ENCODE results near the gene PDZD2. TPM values are rescaled to one million over a fixed set of nuclear protein-coding genes. Genes with fewer than 3 reads are reported as not detected.

Gene PDZD2
- total and polyA plus RNA-seq, 2 donors (not counting 3 experiments of a cell fraction or from before 2014, with no cell fraction given) = 0.66 to 6.9 TPM

DNA sequence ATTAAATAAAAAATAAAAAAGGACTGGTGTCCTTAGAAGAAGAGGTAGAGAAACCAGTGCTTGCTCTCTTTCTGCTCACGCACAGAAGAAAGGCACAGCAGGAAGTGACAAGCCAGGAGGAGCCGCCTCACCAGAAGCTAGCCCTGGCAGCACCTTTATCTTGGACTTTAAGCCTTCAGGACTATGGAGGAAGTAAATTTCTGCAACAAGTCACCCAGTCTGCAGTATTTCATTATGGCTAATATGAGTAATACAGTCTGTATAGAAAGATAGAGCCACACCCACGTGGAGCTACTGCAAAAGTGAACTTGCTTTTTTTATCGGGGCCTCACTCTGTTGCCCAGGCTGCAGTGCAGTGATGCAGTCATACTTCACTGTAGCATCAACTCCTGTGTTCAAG lies 68.4 kb downstream of the PDZD2 start:
- H3K9me1 ChIP-seq (replicated peaks; ENCODE audit: control insufficient read depth, extremely low read depth, insufficient read depth, low read length) = no peaks in the 10 kb centered on the region
- H3K4me2 ChIP-seq (ENCODE audit: insufficient read depth, low read length) = no peak overlapping the region
- FAIRE-seq (no peak), DNase-seq (ENCODE audit: low read depth, low spot score) (no peak)
- H3K4me1 ChIP-seq (ENCODE audit: control insufficient read depth, extremely low read depth, insufficient read depth, low read length) = no peaks in the 10 kb centered on the region
- no peaks in the 10 kb centered on the region for H3K79me2 ChIP-seq (ENCODE audit: control insufficient read depth, insufficient read depth, low read length)
- H3K4me3 ChIP-seq (replicated peaks in 1 of 3; ENCODE audit: insufficient read depth in 1 of 3, low read depth in 1 of 3, low read length in 3 of 3) = no peak overlapping the region
- CTCF ChIA-PET = no interaction called here
- intact Hi-C loops (cut with micrococcal nuclease) = no loop called here
- POLR2A ChIA-PET = no interaction called here
- BruUV-seq (replicated peaks) = no TSS peak
- H3K27me3 ChIP-seq (ENCODE audit: control insufficient read depth in 2 of 2, insufficient read depth in 2 of 2, low read length in 2 of 2) = no peaks in the 10 kb centered on the region
- H3K27ac ChIP-seq (ENCODE audit: insufficient read depth, low read depth, low read length) = no peak overlapping the region
- no peak overlapping the region for H2AFZ ChIP-seq (ENCODE audit: low read depth, low read length)
- dilution Hi-C loops (cut with MboI; ENCODE audit: extremely low pct_ligation_motif_present, low sequenced_read_pairs) = no loop called here
- H3K9ac ChIP-seq (replicated peaks; ENCODE audit: extremely low read depth, insufficient read depth, low read length) = no peak overlapping the region
- H3K36me3 ChIP-seq (ENCODE audit: control insufficient read depth in 2 of 2, extremely low read depth in 1 of 2, insufficient read depth in 2 of 2, low read length in 2 of 2) = no peaks in the 10 kb centered on the region
- no peak for TF ChIP-seq POLR2AphosphoS5 (IDR thresholded peaks at IDR 0.05; ENCODE audit: insufficient read depth, low read depth, low read length)
- no peak for TF ChIP-seq MYC (IDR thresholded peaks at IDR 0.05; ENCODE audit: low read depth, low read length)
- no peak for TF ChIP-seq GATA2 (IDR thresholded peaks at IDR 0.05; ENCODE audit: insufficient read depth, insufficient read length, low read depth, low read length)
- TF ChIP-seq FOS (IDR thresholded peaks at IDR 0.05; ENCODE audit: borderline replicate concordance, insufficient read depth, low read length) = no peak
- H4K20me1 ChIP-seq (replicated peaks; ENCODE audit: control insufficient read depth, extremely low read depth, insufficient read depth, low read length) = no peaks in the 10 kb centered on the region
- no peaks in the 10 kb centered on the region for H3K9me3 ChIP-seq (replicated peaks; ENCODE audit: control insufficient read depth, insufficient read depth, low read length)

DNA sequence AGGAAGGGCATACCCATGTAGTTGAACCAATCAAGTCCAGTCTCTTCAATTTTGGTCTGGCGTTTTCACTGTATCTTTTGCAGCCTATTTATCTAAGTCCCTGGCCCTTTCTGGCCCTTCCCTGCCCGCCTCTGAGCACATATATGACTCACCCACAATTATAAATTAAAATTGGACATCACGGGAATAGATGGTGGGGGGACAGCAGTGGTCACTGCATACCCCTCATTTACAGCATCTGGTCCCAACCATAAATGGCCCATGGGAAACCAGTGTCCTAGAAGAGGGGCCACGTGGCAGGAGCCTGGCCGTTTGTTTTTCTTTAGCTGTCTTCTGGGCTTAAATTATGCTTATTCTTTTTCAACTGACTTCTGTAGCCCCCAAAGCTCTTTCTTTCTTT lies 69.2 kb downstream of the PDZD2 start:
- H3K4me3 ChIP-seq (replicated peaks in 1 of 3; ENCODE audit: insufficient read depth in 1 of 3, low read depth in 1 of 3, low read length in 3 of 3) = no peak overlapping the region
- TF ChIP-seq, protein P1, sequence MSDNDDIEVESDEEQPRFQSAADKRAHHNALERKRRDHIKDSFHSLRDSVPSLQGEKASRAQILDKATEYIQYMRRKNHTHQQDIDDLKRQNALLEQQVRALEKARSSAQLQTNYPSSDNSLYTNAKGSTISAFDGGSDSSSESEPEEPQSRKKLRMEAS (IDR thresholded peaks at IDR 0.05; ENCODE audit: insufficient read depth, insufficient read length) = no peak
- TF ChIP-seq POLR2AphosphoS5 (IDR thresholded peaks at IDR 0.05; ENCODE audit: insufficient read depth, low read depth, low read length) (no peak), MYC (IDR thresholded peaks at IDR 0.05; ENCODE audit: low read depth, low read length) (no peak), EZH2 (IDR thresholded peaks at IDR 0.05; ENCODE audit: borderline replicate concordance, low read depth, low read length, severe bottlenecking) (no peak), GATA2 (IDR thresholded peaks at IDR 0.05; ENCODE audit: insufficient read depth, insufficient read length, low read depth, low read length) (no peak), POLR2A (IDR thresholded peaks at IDR 0.05; ENCODE audit: low read depth, low read length) (no peak), FOS (IDR thresholded peaks at IDR 0.05; ENCODE audit: borderline replicate concordance, insufficient read depth, low read length) (no peak), JUN (IDR thresholded peaks at IDR 0.05; ENCODE audit: borderline replicate concordance, insufficient read depth, insufficient read length, low read depth) (no peak)
- TF ChIP-seq, protein P2, sequence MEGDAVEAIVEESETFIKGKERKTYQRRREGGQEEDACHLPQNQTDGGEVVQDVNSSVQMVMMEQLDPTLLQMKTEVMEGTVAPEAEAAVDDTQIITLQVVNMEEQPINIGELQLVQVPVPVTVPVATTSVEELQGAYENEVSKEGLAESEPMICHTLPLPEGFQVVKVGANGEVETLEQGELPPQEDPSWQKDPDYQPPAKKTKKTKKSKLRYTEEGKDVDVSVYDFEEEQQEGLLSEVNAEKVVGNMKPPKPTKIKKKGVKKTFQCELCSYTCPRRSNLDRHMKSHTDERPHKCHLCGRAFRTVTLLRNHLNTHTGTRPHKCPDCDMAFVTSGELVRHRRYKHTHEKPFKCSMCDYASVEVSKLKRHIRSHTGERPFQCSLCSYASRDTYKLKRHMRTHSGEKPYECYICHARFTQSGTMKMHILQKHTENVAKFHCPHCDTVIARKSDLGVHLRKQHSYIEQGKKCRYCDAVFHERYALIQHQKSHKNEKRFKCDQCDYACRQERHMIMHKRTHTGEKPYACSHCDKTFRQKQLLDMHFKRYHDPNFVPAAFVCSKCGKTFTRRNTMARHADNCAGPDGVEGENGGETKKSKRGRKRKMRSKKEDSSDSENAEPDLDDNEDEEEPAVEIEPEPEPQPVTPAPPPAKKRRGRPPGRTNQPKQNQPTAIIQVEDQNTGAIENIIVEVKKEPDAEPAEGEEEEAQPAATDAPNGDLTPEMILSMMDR (IDR thresholded peaks at IDR 0.05; ENCODE audit: extremely low read depth in 1 of 2, insufficient read depth in 1 of 2, low read depth in 1 of 2, low read length in 2 of 2) = no peak
- H3K9ac ChIP-seq (replicated peaks; ENCODE audit: extremely low read depth, insufficient read depth, low read length) = no peak overlapping the region
- no peak overlapping the region for H3K27ac ChIP-seq (ENCODE audit: insufficient read depth, low read depth, low read length)
- no peak overlapping the region for H2AFZ ChIP-seq (ENCODE audit: low read depth, low read length)
- intact Hi-C loops (cut with micrococcal nuclease) = no loop called here
- no TSS peak for BruUV-seq (replicated peaks)
- H3K9me3 ChIP-seq (replicated peaks; ENCODE audit: control insufficient read depth, insufficient read depth, low read length) = no peaks in the 10 kb centered on the region
- FAIRE-seq = no peak
- H3K27me3 ChIP-seq (ENCODE audit: control insufficient read depth in 2 of 2, insufficient read depth in 2 of 2, low read length in 2 of 2) = no peaks in the 10 kb centered on the region
- H3K4me2 ChIP-seq (ENCODE audit: insufficient read depth, low read length) = no peak overlapping the region
- no peaks in the 10 kb centered on the region for H3K4me1 ChIP-seq (ENCODE audit: control insufficient read depth, extremely low read depth, insufficient read depth, low read length)
- ChIA-PET CTCF (no interaction called here), POLR2A (no interaction called here)
- H3K9me1 ChIP-seq (replicated peaks; ENCODE audit: control insufficient read depth, extremely low read depth, insufficient read depth, low read length) = no peaks in the 10 kb centered on the region
- DNase-seq (ENCODE audit: low read depth, low spot score) = no peak
- H3K36me3 ChIP-seq (ENCODE audit: control insufficient read depth in 2 of 2, extremely low read depth in 1 of 2, insufficient read depth in 2 of 2, low read length in 2 of 2) = no peaks in the 10 kb centered on the region
- H3K79me2 ChIP-seq (ENCODE audit: control insufficient read depth, insufficient read depth, low read length) = no peaks in the 10 kb centered on the region
- H4K20me1 ChIP-seq (replicated peaks; ENCODE audit: control insufficient read depth, extremely low read depth, insufficient read depth, low read length) = no peaks in the 10 kb centered on the region
- dilution Hi-C loops (cut with MboI; ENCODE audit: extremely low pct_ligation_motif_present, low sequenced_read_pairs) = no loop called here

Data from endothelial cell of umbilical vein (primary cell).